Measurements from ENCODE around the gene TOP1.

Gene TOP1

DNA sequence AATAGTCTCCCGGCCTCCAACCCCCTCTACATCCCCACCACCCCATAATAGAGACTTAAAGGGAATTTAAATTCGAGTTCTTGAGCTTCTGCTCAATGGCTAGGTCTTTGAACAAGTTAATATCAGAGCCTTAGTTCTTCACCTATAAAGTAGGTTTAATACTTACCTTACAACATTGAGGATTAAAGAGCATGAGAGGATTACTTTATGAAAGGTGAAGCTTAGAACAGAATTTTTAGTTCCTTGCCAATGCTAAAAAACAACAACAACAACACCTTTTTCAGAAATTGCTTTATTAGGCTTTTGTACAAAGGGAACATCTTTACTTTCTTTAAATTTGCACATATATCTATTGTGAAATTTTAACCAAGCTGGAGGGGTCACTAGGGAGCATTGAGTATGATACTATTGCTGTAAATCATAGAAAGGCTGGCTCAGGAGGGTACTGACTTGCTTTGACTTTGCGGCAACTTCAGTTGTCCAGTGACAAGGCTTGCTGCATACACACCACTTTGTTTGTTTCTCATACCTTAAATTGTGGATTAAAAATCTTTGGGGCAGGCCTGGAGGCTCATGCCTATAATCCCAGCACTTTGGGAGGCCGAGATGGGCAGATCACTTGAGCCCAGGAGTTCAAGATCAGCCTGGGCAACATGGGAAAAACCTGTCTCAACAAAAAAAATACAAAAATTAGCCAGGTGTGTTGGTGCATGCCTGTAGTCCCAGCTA lies 9.7 kb downstream of the TOP1 start:
- DNase-seq, result no peak

DNA sequence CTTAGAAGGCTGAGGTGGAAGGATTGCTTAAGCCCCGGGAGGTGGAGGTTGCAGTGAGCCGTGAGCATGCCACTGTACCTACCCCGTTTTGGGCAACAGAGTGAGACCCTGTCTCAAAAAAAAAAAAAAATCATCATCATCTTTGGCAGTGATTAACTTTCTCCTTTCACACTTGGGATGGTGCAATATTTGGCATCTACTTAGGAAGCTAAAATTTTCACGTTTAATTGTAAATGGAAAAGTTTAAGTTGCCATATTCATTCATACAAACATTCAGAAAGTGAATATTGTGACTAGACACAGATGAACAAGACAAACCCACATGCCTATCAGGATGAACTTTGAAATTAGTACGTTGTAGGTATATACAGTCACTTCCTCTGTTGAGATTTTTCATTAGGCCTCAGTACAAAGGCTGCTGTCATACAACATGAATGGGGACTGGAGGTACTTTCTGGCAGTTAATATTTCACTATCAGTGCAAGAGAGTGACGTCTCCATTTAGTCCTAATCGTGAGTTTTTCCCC lies 10.3 kb downstream of the TOP1 start:
- no peak for DNase-seq

- DNase-seq, result no peak
These were observed 12.2 kb downstream of the TOP1 start for GRCh38 chr20:41040855-41041254.

- DNase-seq, result no peak
These were observed 13.1 kb downstream of the TOP1 start for GRCh38 chr20:41041693-41042092.

GRCh38 chr20:41044409-41045062 lies 15.9 kb downstream of the TOP1 start:
- no peak for DNase-seq

- no peak for DNase-seq
These were observed 17.0 kb downstream of the TOP1 start for GRCh38 chr20:41045671-41046070.

GRCh38 chr20:41046716-41047115 lies 18.1 kb downstream of the TOP1 start:
- no peak for DNase-seq

GRCh38 chr20:41047279-41047974 lies 18.8 kb downstream of the TOP1 start:
- DNase-seq, result no peak

GRCh38 chr20:41047975-41048305 lies 19.3 kb downstream of the TOP1 start:
- no peak for DNase-seq

GRCh38 chr20:41048461-41049301 lies 20.1 kb downstream of the TOP1 start:
- DNase-seq, result no peak

GRCh38 chr20:41049451-41049850 lies 20.8 kb downstream of the TOP1 start:
- DNase-seq, result no peak

- no peak for DNase-seq
These were observed 21.9 kb downstream of the TOP1 start for GRCh38 chr20:41050361-41051008.

DNA sequence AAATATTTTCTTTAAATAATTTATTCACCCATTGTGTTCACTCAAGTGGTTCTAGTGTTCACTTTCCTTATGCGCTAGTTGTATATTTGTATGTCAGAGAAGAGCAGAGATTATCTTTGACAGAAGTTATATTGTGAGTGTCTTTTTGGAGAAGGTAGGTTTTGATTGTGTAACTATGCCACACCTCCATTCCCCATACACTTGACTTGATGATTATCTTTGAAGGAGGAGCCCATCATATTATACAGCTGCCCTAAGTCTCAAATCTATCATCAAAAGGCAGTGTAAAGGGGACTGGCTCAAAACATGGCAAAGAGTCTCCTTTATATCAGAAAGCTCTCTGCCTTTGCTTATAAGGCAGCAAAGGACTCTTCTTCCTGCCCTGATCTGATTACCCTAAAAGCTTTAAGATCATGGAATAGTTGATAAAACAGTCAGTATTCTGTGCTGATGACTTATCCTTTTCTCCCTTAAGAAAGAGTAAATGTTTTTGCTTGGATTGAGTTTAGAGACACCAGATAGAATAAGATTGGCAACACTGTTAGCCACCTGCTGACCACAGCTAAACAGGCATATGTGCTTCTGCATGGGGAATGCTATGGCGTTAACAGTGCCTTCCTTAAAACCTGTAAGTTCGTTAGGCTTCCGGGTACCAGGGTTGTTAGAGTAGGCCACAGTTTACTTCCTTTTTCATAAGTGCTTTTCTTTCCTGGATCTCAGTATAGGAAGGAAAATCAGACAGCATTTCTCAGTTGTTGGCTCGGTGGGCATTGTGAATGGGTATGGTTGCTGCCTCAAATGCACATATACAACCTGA lies 22.6 kb downstream of the TOP1 start:
- DNase-seq, result no peak

DNA sequence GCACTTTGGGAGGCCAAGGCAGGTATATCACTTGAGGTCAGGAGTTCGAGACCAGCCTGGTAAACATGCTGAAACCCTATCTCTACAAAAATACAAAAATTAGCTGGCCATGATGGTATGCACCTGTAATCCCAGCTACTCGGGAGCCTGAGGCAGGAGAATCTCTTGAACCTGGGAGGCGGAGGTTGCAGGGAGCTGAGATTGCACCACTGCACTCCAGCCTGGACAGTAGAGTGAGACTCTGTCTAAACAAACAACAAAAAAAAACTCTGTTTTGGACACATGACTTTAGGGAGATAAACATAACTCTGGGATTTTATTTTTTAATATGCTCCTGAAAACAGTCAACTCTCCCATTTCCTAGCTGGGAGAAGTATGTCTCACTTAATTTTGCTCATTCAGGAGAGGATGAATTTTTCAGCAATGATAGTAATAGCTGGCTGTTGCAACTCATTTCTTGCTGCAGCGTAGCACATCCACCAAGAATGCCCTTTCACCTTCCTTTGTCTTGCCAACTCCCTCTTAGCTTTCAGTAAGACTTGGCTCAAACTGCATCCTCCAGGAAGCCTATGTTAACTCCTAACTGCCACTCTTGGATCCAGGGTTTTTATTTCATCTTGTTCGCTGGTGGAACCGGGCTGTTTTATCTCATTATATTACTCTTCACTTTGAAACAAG lies 24.3 kb downstream of the TOP1 start:
- DNase-seq, result no peak

GRCh38 chr20:41054070-41054846 lies 25.6 kb downstream of the TOP1 start:
- DNase-seq, result no peak

GRCh38 chr20:41054847-41055230 lies 26.2 kb downstream of the TOP1 start:
- DNase-seq, result no peak

DNA sequence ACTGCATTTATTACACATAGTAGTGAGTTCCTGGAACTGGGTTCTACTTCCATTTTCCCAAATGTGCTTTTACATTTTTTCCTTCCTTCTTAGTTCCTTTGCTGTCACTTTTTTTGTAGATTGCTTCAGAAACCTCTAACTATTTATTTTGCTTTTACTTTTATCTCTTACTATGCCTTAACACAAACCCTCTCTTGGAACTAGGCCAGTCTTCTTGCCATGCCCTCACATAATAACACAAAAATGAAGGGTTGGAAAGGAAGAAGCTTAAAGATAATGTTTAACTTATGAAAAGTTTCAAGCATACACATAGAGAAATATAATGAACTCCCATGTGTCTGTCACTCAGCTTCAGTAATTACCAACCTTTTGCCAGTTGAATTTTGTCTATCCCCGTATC lies 27.1 kb downstream of the TOP1 start:
- no peak for DNase-seq

DNA sequence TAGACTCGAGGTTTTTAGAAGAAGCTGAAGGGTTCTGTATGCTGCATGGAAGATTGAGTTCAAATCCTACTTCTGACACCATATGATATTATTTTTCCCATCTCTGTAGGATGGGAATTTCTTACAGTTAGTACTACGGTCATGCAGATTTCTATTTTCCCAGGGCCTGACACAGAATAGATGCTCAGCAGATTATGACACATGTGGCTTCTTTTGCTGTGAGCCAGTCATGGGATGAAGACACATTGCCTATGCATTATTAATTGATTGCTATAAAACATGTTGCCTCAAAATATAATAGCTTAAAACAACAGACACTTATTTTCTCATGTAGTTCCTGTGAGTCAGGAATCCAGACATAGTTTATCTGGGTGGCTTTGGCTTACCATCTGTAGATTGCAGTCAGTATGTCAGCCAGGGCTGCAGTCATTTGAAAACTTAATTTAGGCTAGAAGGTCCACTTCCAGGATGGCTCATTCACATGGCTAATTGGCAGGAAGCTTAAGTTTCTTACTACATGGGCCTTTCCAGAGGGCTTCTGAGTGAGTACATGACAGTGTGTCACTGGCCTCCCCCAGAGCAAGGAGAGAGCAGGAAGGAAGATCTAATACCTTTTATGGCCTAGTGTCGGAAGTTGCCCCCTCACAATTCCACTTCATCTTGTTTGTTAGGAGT lies 29.5 kb downstream of the TOP1 start:
- no peak for DNase-seq

All from NCI-H446 treated with DMSO at 0.1 percent for 48 hours (cell line).